ENCODE data around the gene KLHL42. TPM values are rescaled to one million over a fixed set of nuclear protein-coding genes. Genes with fewer than 3 reads are reported as not detected.

KLHL42 gene
- total RNA-seq, 2 donors from 2014 or later: 19.1 to 79.9 TPM

DNA sequence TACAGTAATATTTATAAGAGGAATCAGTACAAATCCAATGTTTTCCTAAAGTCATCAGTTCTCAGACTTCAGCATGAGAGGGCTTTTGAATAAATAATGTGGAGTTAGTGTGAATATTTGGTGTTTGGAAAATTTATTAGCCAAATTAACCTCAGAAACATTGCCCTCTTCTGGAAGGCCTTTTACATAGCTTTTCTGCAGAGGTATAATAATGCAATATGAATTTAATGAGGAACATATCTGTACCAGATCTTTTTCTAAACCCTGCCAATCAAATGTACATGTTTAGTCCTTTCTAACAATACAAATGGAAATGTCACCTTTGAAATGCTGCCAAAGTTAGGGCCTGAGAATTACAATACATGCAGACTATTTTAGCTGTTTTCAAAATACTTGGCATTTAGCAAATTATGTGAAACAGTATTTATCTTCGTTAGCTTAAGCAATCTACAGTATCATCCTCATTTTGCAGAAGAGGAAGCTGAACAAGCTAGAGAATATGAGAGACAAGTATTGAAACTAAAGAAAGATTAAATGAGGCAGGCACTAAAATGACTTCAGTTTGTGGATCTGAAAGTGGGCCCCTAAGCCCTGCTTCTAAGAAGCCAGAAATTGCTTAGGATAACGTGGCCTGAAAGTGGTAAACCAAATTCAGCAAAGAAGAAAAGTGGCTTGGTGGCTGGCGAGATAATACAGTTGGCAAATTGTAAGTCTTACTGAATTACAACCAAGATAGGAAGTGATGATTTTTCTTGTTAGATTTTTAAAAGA lies 60.4 kb downstream of the KLHL42 start:
- Histone ChIP-seq H3K27me3 (replicated peaks; ENCODE audit: insufficient read depth) (no peaks in the 10 kb centered on the region), H3K36me3 (no peaks in the 10 kb centered on the region), H3K9me3 (no peaks in the 10 kb centered on the region), H3K4me3 (no peak overlapping the region), H3K27ac (no peak overlapping the region), H3K4me1 (replicated peaks) (no peaks in the 10 kb centered on the region)
- 56% methylated on average over 3 of the region's 3 CpGs for WGBS
- no peak for DNase-seq (ENCODE audit: low spot score)
- no peak for TF ChIP-seq POLR2A (IDR thresholded peaks at IDR 0.05)
- TF ChIP-seq POLR2AphosphoS5 (IDR thresholded peaks at IDR 0.05): no peak
- TF ChIP-seq, protein P1, sequence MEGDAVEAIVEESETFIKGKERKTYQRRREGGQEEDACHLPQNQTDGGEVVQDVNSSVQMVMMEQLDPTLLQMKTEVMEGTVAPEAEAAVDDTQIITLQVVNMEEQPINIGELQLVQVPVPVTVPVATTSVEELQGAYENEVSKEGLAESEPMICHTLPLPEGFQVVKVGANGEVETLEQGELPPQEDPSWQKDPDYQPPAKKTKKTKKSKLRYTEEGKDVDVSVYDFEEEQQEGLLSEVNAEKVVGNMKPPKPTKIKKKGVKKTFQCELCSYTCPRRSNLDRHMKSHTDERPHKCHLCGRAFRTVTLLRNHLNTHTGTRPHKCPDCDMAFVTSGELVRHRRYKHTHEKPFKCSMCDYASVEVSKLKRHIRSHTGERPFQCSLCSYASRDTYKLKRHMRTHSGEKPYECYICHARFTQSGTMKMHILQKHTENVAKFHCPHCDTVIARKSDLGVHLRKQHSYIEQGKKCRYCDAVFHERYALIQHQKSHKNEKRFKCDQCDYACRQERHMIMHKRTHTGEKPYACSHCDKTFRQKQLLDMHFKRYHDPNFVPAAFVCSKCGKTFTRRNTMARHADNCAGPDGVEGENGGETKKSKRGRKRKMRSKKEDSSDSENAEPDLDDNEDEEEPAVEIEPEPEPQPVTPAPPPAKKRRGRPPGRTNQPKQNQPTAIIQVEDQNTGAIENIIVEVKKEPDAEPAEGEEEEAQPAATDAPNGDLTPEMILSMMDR (IDR thresholded peaks at IDR 0.05): no peak
- intact Hi-C loops (cut with DNase I): no loop called here

DNA sequence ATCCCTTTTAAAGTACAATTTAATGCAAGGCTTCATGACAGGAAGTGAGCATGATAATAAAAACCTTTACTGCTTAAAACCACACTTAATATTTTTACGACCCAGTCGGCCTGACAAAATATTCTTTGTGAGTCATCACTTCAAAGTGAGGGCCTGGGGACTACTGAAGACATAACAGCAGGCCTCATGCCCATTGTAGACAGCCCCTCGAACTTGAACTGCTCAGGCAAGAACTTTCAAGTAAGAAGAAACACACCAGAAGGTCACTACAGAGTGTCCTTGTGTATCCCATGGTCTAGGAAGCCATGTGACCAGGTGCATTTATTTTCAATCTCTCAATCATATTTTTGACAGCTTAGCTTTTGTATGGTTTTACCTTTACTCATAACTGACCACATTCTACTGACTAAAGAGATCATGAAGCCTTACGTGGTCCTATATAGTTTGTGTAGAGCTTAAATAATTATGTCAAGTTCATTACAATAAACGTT lies 61.4 kb downstream of the KLHL42 start:
- Histone ChIP-seq H3K27ac (no peak overlapping the region), H3K36me3 (no peaks in the 10 kb centered on the region), H3K4me1 (replicated peaks) (no peaks in the 10 kb centered on the region), H3K9me3 (no peaks in the 10 kb centered on the region), H3K27me3 (replicated peaks; ENCODE audit: insufficient read depth) (no peaks in the 10 kb centered on the region), H3K4me3 (no peak overlapping the region)
- TF ChIP-seq, protein P1 (IDR thresholded peaks at IDR 0.05): no peak
- TF ChIP-seq POLR2A (IDR thresholded peaks at IDR 0.05): no peak
- TF ChIP-seq POLR2AphosphoS5 (IDR thresholded peaks at IDR 0.05): no peak
- no peak for DNase-seq (ENCODE audit: low spot score)
- intact Hi-C loops (cut with DNase I): no loop called here
- WGBS: 36% methylated on average over 5 of the region's 5 CpGs

DNA sequence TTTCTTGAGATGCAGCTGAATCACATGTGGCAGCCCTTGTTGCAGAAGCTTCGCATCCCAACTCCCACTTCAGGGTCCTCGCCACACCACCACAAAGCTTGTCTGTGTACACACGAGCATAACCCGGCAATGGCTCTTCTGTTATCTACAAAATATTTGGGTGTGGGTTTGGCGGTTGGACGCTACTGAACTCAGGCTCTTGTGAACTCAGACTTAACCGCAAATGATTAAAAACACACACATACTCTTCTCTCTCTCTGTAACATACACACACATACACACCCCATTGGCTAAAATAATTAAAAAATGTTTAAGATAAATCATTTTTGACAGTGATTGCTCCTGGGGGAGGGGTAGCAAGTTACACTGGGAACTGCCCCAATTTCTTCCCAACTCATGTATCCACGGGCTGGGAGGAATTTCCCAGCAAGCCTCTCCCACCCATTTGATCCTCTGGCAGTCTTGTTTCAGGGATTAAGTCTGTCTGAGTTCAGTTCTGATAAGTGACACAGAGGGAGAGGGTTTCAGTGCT lies 63.7 kb downstream of the KLHL42 start:
- H3K27me3 ChIP-seq (replicated peaks; ENCODE audit: insufficient read depth): no peaks in the 10 kb centered on the region
- TF ChIP-seq POLR2A (IDR thresholded peaks at IDR 0.05): no peak
- TF ChIP-seq POLR2AphosphoS5 (IDR thresholded peaks at IDR 0.05): no peak
- TF ChIP-seq, protein P1 (IDR thresholded peaks at IDR 0.05): no peak
- 77% methylated on average over 8 of the region's 8 CpGs for WGBS
- H3K9me3 ChIP-seq: no peaks in the 10 kb centered on the region
- H3K4me3 ChIP-seq: no peak overlapping the region
- intact Hi-C loops (cut with DNase I): no loop called here
- H3K36me3 ChIP-seq: no peaks in the 10 kb centered on the region
- H3K27ac ChIP-seq: no peak overlapping the region
- H3K4me1 ChIP-seq (replicated peaks): no peaks in the 10 kb centered on the region
- no peak for DNase-seq (ENCODE audit: low spot score)

DNA sequence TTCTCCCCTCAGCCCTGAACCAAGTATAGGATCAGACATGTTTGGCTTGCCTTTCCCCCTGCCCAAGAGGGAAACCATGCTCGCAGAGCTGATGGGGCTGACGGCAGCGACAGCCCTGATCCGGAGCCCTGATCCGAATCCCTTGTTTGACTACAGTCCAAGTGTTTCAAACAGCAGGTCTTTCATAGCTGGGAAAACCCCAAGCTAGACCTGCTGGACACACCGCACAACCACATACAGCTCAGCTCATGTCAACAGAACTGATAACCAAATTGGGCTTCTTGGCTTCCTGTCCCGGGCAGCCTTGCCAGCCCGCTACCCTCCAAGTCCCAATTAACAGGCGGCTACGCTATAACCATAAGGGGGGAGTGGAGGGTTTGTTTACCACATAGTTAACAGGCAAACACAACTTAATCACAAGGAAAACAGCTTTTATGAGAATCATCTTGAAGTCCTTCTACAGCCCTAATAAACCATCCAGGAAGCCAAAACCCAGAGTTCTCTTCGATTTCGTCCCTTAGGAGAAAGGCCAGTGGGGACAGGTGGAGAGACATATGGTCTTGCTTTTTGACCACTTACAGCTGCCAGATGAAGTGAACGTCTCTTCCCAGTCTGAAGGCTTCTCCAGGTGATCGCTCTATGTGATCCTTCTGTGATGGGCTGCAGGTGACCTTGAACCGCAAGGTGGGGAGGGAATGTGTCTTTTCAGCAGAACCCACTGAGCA lies 64.5 kb downstream of the KLHL42 start:
- no peak for DNase-seq (ENCODE audit: low spot score)
- Histone ChIP-seq H3K9me3 (no peaks in the 10 kb centered on the region), H3K36me3 (no peaks in the 10 kb centered on the region), H3K27ac (no peak overlapping the region), H3K27me3 (replicated peaks; ENCODE audit: insufficient read depth) (no peaks in the 10 kb centered on the region), H3K4me3 (no peak overlapping the region), H3K4me1 (replicated peaks) (no peaks in the 10 kb centered on the region)
- TF ChIP-seq, protein P1 (IDR thresholded peaks at IDR 0.05): no peak
- TF ChIP-seq POLR2AphosphoS5 (IDR thresholded peaks at IDR 0.05) (no peak), POLR2A (IDR thresholded peaks at IDR 0.05) (no peak)
- WGBS: 50% methylated on average over 15 of the region's 15 CpGs
- intact Hi-C loops (cut with DNase I): no loop called here
